HepG2 (cell line): ENCODE data around the gene STUM.

Experiments used
- HCFC1 ChIP-seq: fragments of 150-350 bp; IDR thresholded peaks from 2 replicates; pipeline ENCODE4 v1.6.1; 2014; ENCODE audit warnings: low read depth, low read length
- RBFOX2 ChIP-seq: fragments of 200-400 bp; formaldehyde crosslinking; IDR thresholded peaks from 2 replicates; pipeline ENCODE4 v1.6.1; 2017; ENCODE audit warnings: low read depth, mild to moderate bottlenecking, low read length
- ZBTB21 ChIP-seq: sonication (generic); formaldehyde crosslinking; IDR thresholded peaks from 2 replicates; pipeline ENCODE4 v1.4.0; 2020; ENCODE audit warnings: missing genetic modification reagents
- ZNF207 ChIP-seq: fragments of 450-650 bp; IDR thresholded peaks from 2 replicates; pipeline ENCODE4 v1.6.1; 2016; ENCODE audit warnings: antibody characterized with exemption, borderline replicate concordance

DNA sequence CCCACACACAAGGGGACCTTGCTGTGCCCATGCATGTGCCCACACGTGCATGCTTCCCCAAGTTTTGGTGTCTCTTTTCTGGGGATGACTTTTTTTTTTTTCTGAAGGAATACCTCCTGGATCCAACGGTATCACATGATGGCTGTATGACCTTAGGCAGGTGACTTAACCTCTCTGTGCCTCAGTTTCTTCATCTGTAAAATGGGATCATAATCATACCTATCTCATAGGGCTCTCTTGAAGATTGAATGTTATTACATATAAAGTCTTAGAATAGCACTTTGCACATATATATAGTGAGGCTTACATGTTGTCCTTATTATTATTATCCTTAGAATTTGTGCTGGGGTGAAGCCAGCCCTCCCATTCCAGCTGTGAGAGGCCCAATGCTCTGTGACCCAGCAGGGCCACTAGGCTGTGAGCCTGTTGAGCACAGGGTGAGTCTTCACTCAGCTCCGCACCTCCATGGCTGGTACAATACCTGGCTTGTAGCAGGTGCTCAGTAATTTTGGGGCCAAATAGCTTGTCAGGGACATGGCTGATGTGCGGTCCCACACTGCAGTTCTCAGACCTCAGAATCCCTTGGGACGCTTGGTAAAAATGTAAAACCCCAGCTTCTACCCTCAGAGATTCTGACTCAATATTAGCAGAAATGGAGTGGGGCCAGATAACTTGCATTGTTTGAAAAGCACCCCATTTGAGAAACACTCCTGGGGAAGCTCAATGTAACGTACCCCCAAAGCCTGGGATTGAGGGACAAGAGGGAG lies 20.6 kb downstream of the STUM start:
- TF ChIP-seq RBFOX2 = no peak
- no peak for TF ChIP-seq HCFC1
- no peak for TF ChIP-seq ZNF207
- TF ChIP-seq ZBTB21 = no peak
